K562 (cell line): ENCODE data around the gene DAO. TPM values are rescaled to one million over a fixed set of nuclear protein-coding genes. Genes with fewer than 3 reads are reported as not detected.

Experiments
- ATAC-seq: fragments of 200-7000 bp; cut with Tn5 transposase; 3 replicates; pipeline ENCODE4 v1.9.1; 2020; ENCODE audit warnings: moderate library complexity
- BruUV-seq: library from RNA; stranded (reverse); fragments of 400-500 nt; replicated peaks from 2 replicates; lab custom pipeline; 2021; lab: Mats Ljungman, UMichigan
- CTCF ChIA-PET: fragments of 300-600 bp; formaldehyde crosslinking; extraction: SDS; loops from one replicate; lab custom pipeline; 2021; ENCODE audit warnings: low intra/inter-chr PET ratio; lab: Yijun Ruan, JAX
- POLR2A ChIA-PET: fragments of 300-600, 350-650 bp; sonication (Branson Sonifier 250); formaldehyde crosslinking; extraction: SDS; loops from one replicate; lab custom pipeline; 2021; ENCODE audit warnings: antibody characterized with exemption, inconsistent platforms; lab: Yijun Ruan, JAX
- DNase-seq, 4 experiments: peaks; one replicate each; pipeline versions ENCODE4 v3.0.0 to v3.0.0-alpha.2; 2011 to 2018; ENCODE audit warnings: low spot score in 3 of 4, mixed read lengths in 3 of 4; ENCODE audit errors: extremely low read depth in 1 of 4
- FAIRE-seq: peaks from 2 replicates; lab custom pipeline; 2011; peaks lifted over from hg19 to GRCh38; lab: Jason Lieb, UNC
- H2AFZ ChIP-seq: 2 replicates; pipeline ENCODE4 v1.6.0; 2011; ENCODE audit warnings: low read depth, low read length, control low read depth, inconsistent platforms
- H3K27ac ChIP-seq: fragments of 200-600 bp; 3 replicates; pipeline ENCODE4 v1.8.0; 2011; ENCODE audit warnings: low read depth, mild to moderate bottlenecking, control low read depth, inconsistent platforms, low read length, moderate library complexity, mixed read lengths; ENCODE audit errors: extremely low read depth
- H3K27me3 ChIP-seq, 2 experiments: fragments of 300-600 bp in 1 of 2; 2 replicates in 1 of 2; 3 replicates in 1 of 2; pipeline versions ENCODE4 v1.6.0 to v1.8.0; 2011; ENCODE audit warnings: inconsistent platforms in 2 of 2, low read length in 2 of 2, mild to moderate bottlenecking in 1 of 2, mixed read lengths in 1 of 2, moderate library complexity in 1 of 2; ENCODE audit not compliant: control insufficient read depth in 2 of 2, insufficient read depth in 2 of 2
- H3K36me3 ChIP-seq: fragments of 300-600 bp; 3 replicates; pipeline ENCODE4 v1.8.0; 2011; ENCODE audit warnings: mild to moderate bottlenecking, low read length, inconsistent platforms; ENCODE audit not compliant: control insufficient read depth, insufficient read depth
- H3K4me1 ChIP-seq, 2 experiments: fragments of 200-600 bp in 1 of 2; replicated peaks in 1 of 2; 2 replicates in 1 of 2; 3 replicates in 1 of 2; pipeline versions ENCODE4 v1.5.1 to v1.8.0; 2011; ENCODE audit warnings: inconsistent platforms in 2 of 2, low read length in 2 of 2, mild to moderate bottlenecking in 1 of 2, mixed read lengths in 1 of 2, moderate library complexity in 1 of 2; ENCODE audit not compliant: control insufficient read depth in 2 of 2, insufficient read depth in 2 of 2
- H3K4me2 ChIP-seq: 2 replicates; pipeline ENCODE4 v1.6.1; 2011; ENCODE audit warnings: low read length, control low read depth, inconsistent platforms, mixed read lengths; ENCODE audit not compliant: insufficient read depth
- H3K4me3 ChIP-seq: fragments of 200-600 bp; sonication (generic), shearing (Covaris generic); 2 replicates; pipeline ENCODE4 v1.5.1; 2016; ENCODE audit warnings: control low read depth, inconsistent platforms
- H3K79me2 ChIP-seq: fragments of 200-600 bp; 3 replicates; pipeline ENCODE4 v1.8.0; 2011; ENCODE audit warnings: low read length, inconsistent platforms; ENCODE audit not compliant: control insufficient read depth, insufficient read depth
- H3K9ac ChIP-seq, 2 experiments: 2 replicates each; pipeline versions ENCODE4 v1.6.0 to v1.6.1; 2011; ENCODE audit warnings: low read depth in 2 of 2, low read length in 2 of 2, control low read depth in 1 of 2, inconsistent platforms in 1 of 2, mild to moderate bottlenecking in 1 of 2, mixed read lengths in 1 of 2; ENCODE audit not compliant: insufficient read depth in 1 of 2
- H3K9me1 ChIP-seq: one replicate; pipeline ENCODE4 v1.6.0; 2011; ENCODE audit warnings: inconsistent platforms, mild to moderate bottlenecking, low read length, moderate library complexity; ENCODE audit not compliant: control insufficient read depth, insufficient read depth
- H3K9me3 ChIP-seq: replicated peaks from 2 replicates; pipeline ENCODE4 v1.5.1; 2011; ENCODE audit warnings: low read depth, low read length, inconsistent platforms; ENCODE audit not compliant: control insufficient read depth, insufficient read depth
- H4K20me1 ChIP-seq: replicated peaks from 2 replicates; pipeline ENCODE4 v1.6.1; 2011; ENCODE audit warnings: low read length, inconsistent platforms, mixed read lengths; ENCODE audit not compliant: control insufficient read depth, insufficient read depth
- BCL6 ChIP-seq: fragments of 250-450 bp; sonication (Bioruptor Pico); IDR thresholded peaks from 2 replicates; pipeline ENCODE4 v1.4.0; 2020
- C11orf30 ChIP-seq: fragments of 450-650 bp; IDR thresholded peaks from 2 replicates; pipeline ENCODE4 v1.6.1; 2016; ENCODE audit warnings: low read depth, mild to moderate bottlenecking
- CAMTA2 ChIP-seq: fragments of 250-450 bp; sonication (Bioruptor Pico); conservative IDR thresholded peaks from 2 replicates; pipeline ENCODE4 v1.5.1; 2022
- ELF2 ChIP-seq: fragments of 250-450 bp; sonication (Bioruptor Pico); IDR thresholded peaks from 2 replicates; pipeline ENCODE4 v1.5.0; 2021; ENCODE audit warnings: mild to moderate bottlenecking
- ESRRA ChIP-seq: fragments of 450-650 bp; IDR thresholded peaks from 2 replicates; pipeline ENCODE4 v1.6.1; 2014; ENCODE audit warnings: low read depth, mild to moderate bottlenecking, moderate library complexity, borderline replicate concordance
- FOS ChIP-seq: IDR thresholded peaks from 3 replicates; pipeline ENCODE4 v1.6.1; 2011; ENCODE audit not compliant: insufficient read length; ENCODE audit errors: extremely low read depth
- HNRNPL ChIP-seq: fragments of 200-400 bp; formaldehyde crosslinking; IDR thresholded peaks from 2 replicates; pipeline ENCODE4 v1.6.1; 2017; ENCODE audit warnings: low read depth, mild to moderate bottlenecking, low read length
- LEF1 ChIP-seq: fragments of 450-650 bp; IDR thresholded peaks from 2 replicates; pipeline ENCODE4 v1.6.1; 2016; ENCODE audit warnings: mild to moderate bottlenecking
- MAFF ChIP-seq: IDR thresholded peaks from 2 replicates; pipeline ENCODE4 v1.6.1; 2012; ENCODE audit warnings: low read length, improper control_type of control experiment
- POLR3A ChIP-seq: IDR thresholded peaks from 2 replicates; pipeline ENCODE4 v1.6.1; 2011; ENCODE audit warnings: borderline replicate concordance, mild to moderate bottlenecking, moderate library complexity; ENCODE audit not compliant: insufficient read length, insufficient read depth; ENCODE audit errors: extremely low read depth
- SFPQ ChIP-seq: fragments of 200-400 bp; formaldehyde crosslinking; IDR thresholded peaks from 2 replicates; pipeline ENCODE4 v1.6.1; 2017; ENCODE audit warnings: mild to moderate bottlenecking, low read depth, low read length, moderate library complexity
- SRSF1 ChIP-seq: fragments of 200-400 bp; formaldehyde crosslinking; IDR thresholded peaks from 2 replicates; pipeline ENCODE4 v1.6.1; 2017; ENCODE audit warnings: mild to moderate bottlenecking, low read depth, low read length, moderate library complexity
- SRSF3 ChIP-seq: fragments of 200-400 bp; formaldehyde crosslinking; IDR thresholded peaks from 2 replicates; pipeline ENCODE4 v1.6.1; 2016; ENCODE audit warnings: mild to moderate bottlenecking, low read length, moderate library complexity; ENCODE audit not compliant: insufficient read depth
- TCF7L2 ChIP-seq: fragments of 150-350 bp; IDR thresholded peaks from 2 replicates; pipeline ENCODE4 v1.6.1; 2016; ENCODE audit warnings: low read depth, mild to moderate bottlenecking, low read length, moderate library complexity
- ZKSCAN1 ChIP-seq: fragments of 150-350 bp; IDR thresholded peaks from 2 replicates; pipeline ENCODE4 v1.6.1; 2016; ENCODE audit warnings: low read depth, low read length
- ZNF444 ChIP-seq: fragments of 250-450 bp; sonication (Bioruptor Pico); IDR thresholded peaks from 2 replicates; pipeline ENCODE4 v1.4.0; 2020; ENCODE audit warnings: mild to moderate bottlenecking, moderate library complexity
- WGBS: fragments of 100-300 bp; shearing (Covaris generic); methylation state at CpG from one replicate; pipeline ENCODE4 v1.1.6; 2016; ENCODE audit warnings: low coverage, mixed read lengths; ENCODE audit not compliant: insufficient coverage; ENCODE audit errors: missing lambda C conversion rate; 5-methylcytosine and 5-hydroxymethylcytosine counted together
- in situ Hi-C: fragments of 300-500 bp; cut with MboI; formaldehyde crosslinking; loops from 4 replicates; pipeline ENCODE4 v1.15.0; 2018; ENCODE audit warnings: inconsistent platforms, mixed read lengths
- intact Hi-C: fragments of 100-400 bp; cut with micrococcal nuclease; formaldehyde crosslinking; loops from 2 replicates; pipeline ENCODE4 v1.14.2; 2022
- polyA plus RNA-seq, 8 experiments: library from polyadenylated mRNA; depleted of rRNA in 4 of 8; stranded (reverse) in 5 of 8; unstranded in 3 of 8; fragments of >200 nt; fragmentation: Nextera tagmentation in 2 of 8; fragmentation: Illumina TruSeq in 1 of 8; extraction: Ambion mirVana in 2 of 8; extraction: Trizol in 1 of 8; gene quantifications; 2 replicates each; pipeline versions ENCODE4 v1.2.1 to v1.2.3, GENCODE V29; 2011 to 2014; ENCODE audit warnings: inconsistent platforms in 1 of 8, missing spikeins in 1 of 8
- total RNA-seq, 7 experiments: library from RNA; depleted of rRNA in 6 of 7; stranded (reverse); fragments of >200 nt in 6 of 7; fragmentation: Illumina TruSeq in 2 of 7; extraction: Trizol in 2 of 7; gene quantifications; 2 replicates each; pipeline versions ENCODE4 v1.2.1 to v1.2.3, GENCODE V29; 2011 to 2021; ENCODE audit warnings: low replicate concordance in 1 of 7
- TF ChIP-seq, protein P1 (sequence below): fragments of 450-650 bp; conservative IDR thresholded peaks from 2 replicates; pipeline ENCODE4 v1.6.1; 2016; ENCODE audit warnings: missing genetic modification characterization, low read depth, mild to moderate bottlenecking, control low read depth, missing compliant biosample characterization
- TF ChIP-seq, protein P2 (sequence below): fragments of 250-450 bp; sonication (Bioruptor Pico); IDR thresholded peaks from 2 replicates; pipeline ENCODE4 v1.5.1; 2021; ENCODE audit warnings: mild to moderate bottlenecking

The DAO gene
- total and polyA plus RNA-seq, 9 of the 15 experiments (the other 6 are each of a cell fraction or from before 2014, with no cell fraction given) = not detected

DNA sequence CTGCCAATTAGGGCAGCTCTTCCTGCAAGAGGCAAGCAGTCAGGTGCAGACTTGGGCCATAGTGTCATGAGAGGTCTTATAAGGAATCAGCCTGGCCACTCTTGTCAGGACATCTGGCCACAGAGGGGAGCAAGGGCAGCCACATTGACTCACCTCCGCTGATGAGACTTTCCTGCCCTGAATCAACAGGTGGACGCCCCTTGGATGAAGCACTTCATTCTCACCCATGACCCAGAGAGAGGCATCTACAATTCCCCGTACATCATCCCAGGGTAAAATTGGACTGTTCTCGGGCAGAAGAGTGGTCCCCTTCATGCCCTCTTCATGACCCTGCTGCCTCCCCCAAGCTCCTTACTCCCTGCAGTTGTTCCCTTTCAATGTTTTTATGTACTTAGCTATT lies 16.9 kb downstream of the DAO start (continued):
- TF ChIP-seq SFPQ (no peak), HNRNPL (no peak), POLR3A (no peak), BCL6 (CRISPR knock-in tag) (no peak), SRSF1 (no peak)
- TF ChIP-seq, protein P1, sequence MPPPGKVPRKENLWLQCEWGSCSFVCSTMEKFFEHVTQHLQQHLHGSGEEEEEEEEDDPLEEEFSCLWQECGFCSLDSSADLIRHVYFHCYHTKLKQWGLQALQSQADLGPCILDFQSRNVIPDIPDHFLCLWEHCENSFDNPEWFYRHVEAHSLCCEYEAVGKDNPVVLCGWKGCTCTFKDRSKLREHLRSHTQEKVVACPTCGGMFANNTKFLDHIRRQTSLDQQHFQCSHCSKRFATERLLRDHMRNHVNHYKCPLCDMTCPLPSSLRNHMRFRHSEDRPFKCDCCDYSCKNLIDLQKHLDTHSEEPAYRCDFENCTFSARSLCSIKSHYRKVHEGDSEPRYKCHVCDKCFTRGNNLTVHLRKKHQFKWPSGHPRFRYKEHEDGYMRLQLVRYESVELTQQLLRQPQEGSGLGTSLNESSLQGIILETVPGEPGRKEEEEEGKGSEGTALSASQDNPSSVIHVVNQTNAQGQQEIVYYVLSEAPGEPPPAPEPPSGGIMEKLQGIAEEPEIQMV (tag) = no peak

DNA sequence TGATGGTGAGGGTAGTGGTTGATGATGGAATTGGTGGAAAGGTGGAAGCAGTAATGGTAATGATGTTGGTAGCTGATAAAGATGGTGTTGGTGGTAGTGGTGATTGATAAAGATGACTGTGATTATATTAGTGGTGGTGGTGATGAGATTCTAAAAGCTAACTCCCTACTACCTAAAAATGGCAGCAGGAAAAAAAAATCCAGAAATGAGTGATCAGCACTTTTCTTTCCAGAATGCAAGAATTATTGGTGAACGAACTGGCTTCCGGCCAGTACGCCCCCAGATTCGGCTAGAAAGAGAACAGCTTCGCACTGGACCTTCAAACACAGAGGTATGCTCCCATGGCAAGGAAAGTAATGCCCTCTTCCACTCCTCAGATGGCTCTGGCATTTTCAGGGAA lies 19.3 kb downstream of the DAO start:
- DNase-seq (no peak), ATAC-seq (no peak), FAIRE-seq (no peak)
- Histone ChIP-seq H3K4me1 (no peaks in the 10 kb centered on the region), H4K20me1 (no peaks in the 10 kb centered on the region), H3K9me1 (no peaks in the 10 kb centered on the region), H3K27ac (no peak overlapping the region), H3K4me3 (no peak overlapping the region), H3K36me3 (no peaks in the 10 kb centered on the region), H3K4me2 (no peak overlapping the region), H3K27me3 (peaks cover 9 to 29% of the 10 kb centered on the region in 2 experiments; a peak in 4 of 5 replicates), H2AFZ (no peak overlapping the region), H3K79me2 (no peaks in the 10 kb centered on the region), H3K9me3 (no peaks in the 10 kb centered on the region), H3K9ac (no peak overlapping the region)
- WGBS = 0% methylated on average over 5 of the region's 5 CpGs
- ChIA-PET CTCF (no interaction called here), POLR2A (no interaction called here)
- intact Hi-C loops = no loop called here
- in situ Hi-C loops = no loop called here
- BruUV-seq = no TSS peak
- TF ChIP-seq SRSF3 (no peak), MAFF (peak; percentile 26; the same call in 1 of the 2 replicates), C11orf30 (peak; percentile 64; the same call in 1 of the 2 replicates), LEF1 (no peak), CAMTA2 (CRISPR knock-in tag) (no peak), ESRRA (no peak), ZNF444 (no peak), ZKSCAN1 (no peak), TCF7L2 (no peak), ELF2 (CRISPR knock-in tag) (no peak), FOS (no peak)
- TF ChIP-seq, protein P2, sequence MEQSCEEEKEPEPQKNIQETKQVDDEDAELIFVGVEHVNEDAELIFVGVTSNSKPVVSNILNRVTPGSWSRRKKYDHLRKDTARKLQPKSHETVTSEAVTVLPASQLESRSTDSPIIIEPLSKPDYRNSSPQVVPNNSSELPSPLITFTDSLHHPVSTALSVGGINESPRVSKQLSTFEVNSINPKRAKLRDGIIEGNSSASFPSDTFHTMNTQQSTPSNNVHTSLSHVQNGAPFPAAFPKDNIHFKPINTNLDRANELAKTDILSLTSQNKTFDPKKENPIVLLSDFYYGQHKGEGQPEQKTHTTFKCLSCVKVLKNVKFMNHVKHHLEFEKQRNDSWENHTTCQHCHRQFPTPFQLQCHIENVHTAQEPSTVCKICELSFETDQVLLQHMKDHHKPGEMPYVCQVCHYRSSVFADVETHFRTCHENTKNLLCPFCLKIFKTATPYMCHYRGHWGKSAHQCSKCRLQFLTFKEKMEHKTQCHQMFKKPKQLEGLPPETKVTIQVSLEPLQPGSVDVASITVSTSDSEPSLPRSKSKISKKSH (CRISPR knock-in tag) = no peak
